Hepatic stellate cell (primary cell): ENCODE results near the gene ALPK1.
"Not testable (repeated sequence)": the region's sequence is repeated elsewhere in the genome, so short reads cannot be mapped to it uniquely, and the experiment has no call there.

Experiments
- DNase-seq: peaks from one replicate; pipeline ENCODE4 v3.0.0; 2011; ENCODE audit warnings: low spot score

The ALPK1 gene

DNA sequence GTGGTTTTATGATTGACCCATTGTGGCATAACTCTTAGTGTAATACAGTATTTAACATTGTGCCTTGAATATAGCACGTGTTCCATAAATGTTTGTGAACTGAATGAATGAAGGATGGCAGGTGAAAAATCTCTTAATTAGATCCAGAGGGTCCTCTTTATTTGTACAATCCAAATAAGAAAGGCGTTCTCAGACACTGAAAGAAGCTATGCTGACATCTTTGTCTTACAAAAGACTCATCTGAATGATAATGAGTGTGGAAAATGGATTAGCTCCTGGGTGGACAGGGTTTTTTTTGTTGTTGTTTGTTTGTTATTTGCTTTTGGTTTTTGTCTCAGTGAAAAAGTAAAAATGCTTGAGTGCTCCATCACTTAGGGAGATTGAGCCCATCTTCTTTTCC, 156.2 kb downstream of the ALPK1 start:
- DNase-seq, result no peak

DNA sequence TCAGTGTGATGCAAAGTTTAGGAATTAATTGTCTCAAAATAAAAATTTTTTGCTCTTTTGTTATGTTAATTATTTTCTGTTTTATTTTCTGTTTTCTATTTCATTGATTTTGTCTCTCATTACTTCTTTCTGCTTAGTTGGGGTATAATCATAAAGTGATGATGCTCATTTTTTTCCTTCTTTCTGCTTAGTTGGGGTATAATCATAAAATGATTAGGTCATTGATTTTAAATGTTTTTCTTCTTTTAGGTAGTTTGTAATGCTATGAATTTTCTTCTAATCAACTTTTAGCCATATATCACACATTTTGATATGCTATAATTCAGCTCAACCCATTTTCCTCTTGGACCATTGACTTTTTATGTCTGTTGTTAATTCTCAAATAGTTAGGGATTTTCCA, 175.1 kb downstream of the ALPK1 start:
- no peak for DNase-seq

DNA sequence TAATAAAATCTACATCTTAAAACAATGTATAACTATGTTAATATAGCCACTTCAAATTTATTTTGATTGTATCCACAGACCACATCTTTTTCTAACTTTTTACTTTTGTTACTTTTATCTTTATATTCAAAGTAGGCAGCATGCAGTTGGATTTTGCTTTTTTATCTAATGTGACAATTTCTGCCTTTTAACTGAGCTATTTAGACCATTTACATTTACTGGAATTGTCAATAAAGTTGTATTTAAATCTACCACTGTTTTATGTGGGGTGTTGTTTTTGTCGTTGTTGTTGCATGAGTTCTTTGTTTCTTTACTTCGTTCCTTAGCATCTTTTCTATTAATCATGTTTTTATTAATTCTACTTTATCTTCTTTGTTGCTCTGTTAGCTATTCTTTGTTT, 176.8 kb downstream of the ALPK1 start:
- DNase-seq, result no peak

DNA sequence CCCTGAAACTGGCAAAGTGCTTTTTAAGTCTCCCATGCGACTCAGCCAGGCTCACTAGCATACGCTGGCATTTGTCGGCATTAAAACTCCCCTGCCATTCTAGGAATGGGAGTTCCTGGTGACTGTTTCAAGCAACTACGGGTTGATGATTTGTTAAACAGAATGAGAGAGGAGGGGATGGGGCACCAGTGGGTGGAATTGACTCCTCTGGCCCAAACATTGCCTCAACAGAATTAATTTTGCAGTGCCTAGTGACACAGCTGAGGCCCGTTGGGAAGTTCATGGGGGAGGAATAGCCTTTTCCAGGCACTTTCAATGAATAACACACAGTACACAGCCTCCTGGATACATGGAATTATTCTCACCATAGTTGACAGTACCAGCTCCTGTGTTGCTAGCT, 188.8 kb downstream of the ALPK1 start:
- DNase-seq, result no peak

DNA sequence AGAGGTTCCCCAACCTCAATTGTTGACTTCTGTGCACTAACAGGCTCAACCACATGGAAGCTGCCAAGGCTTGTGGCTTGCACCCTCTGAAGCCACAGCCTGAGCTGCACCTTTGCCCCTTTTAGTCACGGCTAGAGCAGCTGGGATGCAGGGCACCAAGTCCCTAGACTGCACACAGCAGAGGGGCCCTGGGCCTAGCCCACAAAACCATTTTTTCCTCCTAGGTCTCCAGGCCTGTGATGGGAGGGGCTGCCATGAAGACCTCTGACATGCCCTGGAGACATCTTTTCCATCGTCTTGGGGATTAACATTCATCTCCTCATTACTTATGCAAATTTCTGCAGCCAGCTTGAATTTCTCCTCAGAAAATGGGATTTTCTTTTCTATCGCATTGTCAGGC, 193.6 kb downstream of the ALPK1 start:
- not testable (repeated sequence) for DNase-seq
